Liver (tissue), 9 donors: Measurements from ENCODE around the gene CUBN. TPM values are rescaled to one million over a fixed set of nuclear protein-coding genes. Genes with fewer than 3 reads are reported as not detected.
A peak's percentile ranks its signal among the peaks of the same experiment; 100 is the strongest.

ENCODE experiments used
- DNase-seq: peaks from one replicate; pipeline ENCODE4 v3.0.0-alpha.2; 2017; ENCODE audit warnings: low spot score
- H3K27ac ChIP-seq, 2 donors: one replicate each; pipeline ENCODE4 v1.7.0; 2013; ENCODE audit warnings: inconsistent platforms in 2 of 2, low read length in 2 of 2, control low read depth in 1 of 2, low read depth in 1 of 2, mild to moderate bottlenecking in 1 of 2
- H3K27me3 ChIP-seq, 4 donors: one replicate each; pipeline versions ENCODE4 v1.6.1 to v1.7.0; 2013; ENCODE audit warnings: low read length in 3 of 4, inconsistent platforms in 1 of 4, mild to moderate bottlenecking in 1 of 4, moderate library complexity in 1 of 4; ENCODE audit not compliant: control insufficient read depth in 4 of 4, insufficient read depth in 4 of 4
- H3K36me3 ChIP-seq, 4 donors: one replicate each; pipeline versions ENCODE4 v1.6.1 to v1.7.0; 2013; ENCODE audit warnings: low read length in 3 of 4, mild to moderate bottlenecking in 3 of 4, low read depth in 1 of 4, moderate library complexity in 1 of 4; ENCODE audit not compliant: control insufficient read depth in 4 of 4, insufficient read depth in 3 of 4
- H3K4me1 ChIP-seq, 4 donors: one replicate each; pipeline versions ENCODE4 v1.6.1 to v1.7.0; 2013; ENCODE audit warnings: low read length in 3 of 4, mild to moderate bottlenecking in 3 of 4, moderate library complexity in 1 of 4; ENCODE audit not compliant: control insufficient read depth in 4 of 4, insufficient read depth in 4 of 4
- H3K4me3 ChIP-seq, 3 donors: one replicate each; pipeline versions ENCODE4 v1.6.1 to v1.7.0; 2013; ENCODE audit warnings: low read length in 3 of 3, control low read depth in 1 of 3, low read depth in 1 of 3, mild to moderate bottlenecking in 1 of 3
- H3K9ac ChIP-seq, 2 donors: one replicate each; pipeline ENCODE4 v1.7.0; 2013; ENCODE audit warnings: low read length in 2 of 2, mild to moderate bottlenecking in 2 of 2, moderate library complexity in 2 of 2, control low read depth in 1 of 2, low read depth in 1 of 2
- H3K9me3 ChIP-seq, 4 donors: one replicate each; pipeline versions ENCODE4 v1.6.1 to v1.7.0; 2013; ENCODE audit warnings: low read length in 3 of 4; ENCODE audit not compliant: control insufficient read depth in 4 of 4
- CTCF ChIP-seq: fragments of 150-350 bp; IDR thresholded peaks from 2 replicates; pipeline ENCODE4 v1.5.1; 2017; ENCODE audit warnings: improper control_type of control experiment, low read depth, low read length; ENCODE audit not compliant: missing input control
- FOXA1 ChIP-seq: IDR thresholded peaks from 2 replicates; pipeline ENCODE4 v1.6.1; 2016; ENCODE audit warnings: antibody characterized with exemption
- FOXA2 ChIP-seq: IDR thresholded peaks from 2 replicates; pipeline ENCODE4 v1.6.1; 2016; ENCODE audit warnings: antibody characterized with exemption
- GABPA ChIP-seq, 2 donors: IDR thresholded peaks in 1 of 2; conservative IDR thresholded peaks in 1 of 2; 2 replicates each; pipeline ENCODE4 v1.6.1; 2016; ENCODE audit warnings: antibody characterized with exemption in 2 of 2, mild to moderate bottlenecking in 1 of 2, moderate library complexity in 1 of 2
- HNF4A ChIP-seq, 2 donors: conservative IDR thresholded peaks; 2 replicates each; pipeline ENCODE4 v1.6.1; 2016; ENCODE audit warnings: antibody characterized with exemption in 2 of 2, mild to moderate bottlenecking in 2 of 2
- HNF4G ChIP-seq: IDR thresholded peaks from 2 replicates; pipeline ENCODE4 v1.6.1; 2016; ENCODE audit warnings: antibody characterized with exemption
- JUND ChIP-seq, 2 donors: IDR thresholded peaks; 2 replicates each; pipeline ENCODE4 v1.6.1; 2016; ENCODE audit warnings: antibody characterized with exemption in 2 of 2
- NR2F2 ChIP-seq: IDR thresholded peaks from 2 replicates; pipeline ENCODE4 v1.6.1; 2016; ENCODE audit warnings: antibody characterized with exemption
- RAD21 ChIP-seq, 2 donors: IDR thresholded peaks; 2 replicates each; pipeline ENCODE4 v1.6.1; 2016; ENCODE audit warnings: antibody characterized with exemption in 2 of 2, mild to moderate bottlenecking in 2 of 2
- REST ChIP-seq: IDR thresholded peaks from 2 replicates; pipeline ENCODE4 v1.6.1; 2016; ENCODE audit warnings: antibody characterized with exemption, mild to moderate bottlenecking
- RXRA ChIP-seq, 2 donors: IDR thresholded peaks; 2 replicates each; pipeline ENCODE4 v1.6.1; 2017 to 2018; ENCODE audit warnings: antibody characterized with exemption in 2 of 2, mild to moderate bottlenecking in 1 of 2
- SP1 ChIP-seq: IDR thresholded peaks from 2 replicates; pipeline ENCODE4 v1.6.1; 2018; ENCODE audit warnings: antibody characterized with exemption, mild to moderate bottlenecking
- TAF1 ChIP-seq: conservative IDR thresholded peaks from 2 replicates; pipeline ENCODE4 v1.6.1; 2016; ENCODE audit warnings: antibody characterized with exemption, mild to moderate bottlenecking
- YY1 ChIP-seq: IDR thresholded peaks from 2 replicates; pipeline ENCODE4 v1.6.1; 2016; ENCODE audit warnings: antibody characterized with exemption, mild to moderate bottlenecking
- WGBS: extraction: QIAGEN DNeasy Blood & Tissue Kit; methylation state at CpG from one replicate; pipeline ENCODE4 v1.1.7; 2013; 5-methylcytosine and 5-hydroxymethylcytosine counted together
- polyA plus RNA-seq, 2 donors: library from polyadenylated mRNA; stranded (reverse) in 1 of 2; unstranded in 1 of 2; fragments of 200-250 nt in 1 of 2; fragments of >200 nt in 1 of 2; fragmentation: Nextera tagmentation in 1 of 2; extraction: Ambion mirVana in 1 of 2; gene quantifications; one replicate each; pipeline versions ENCODE4 v1.2.1 to v1.2.3, GENCODE V29; 2013 to 2015
- total RNA-seq, 2 donors: library from RNA; depleted of rRNA; stranded (reverse); fragments of >200 nt; gene quantifications; one replicate each; pipeline ENCODE4 v1.2.3, GENCODE V29; 2014
- TF ChIP-seq, protein P1 (sequence below): IDR thresholded peaks from 2 replicates; pipeline ENCODE4 v1.6.1; 2016; ENCODE audit warnings: antibody characterized with exemption
- TF ChIP-seq, protein P2 (sequence below): IDR thresholded peaks from 2 replicates; pipeline ENCODE4 v1.6.1; 2016; ENCODE audit warnings: antibody characterized with exemption
- donor health status: healthy.
- donor health status: healthy.
- donor health status: healthy.
- donor health status: healthy.
- donor health status: healthy.

Gene CUBN
- total and polyA plus RNA-seq, 4 donors, result 0.01 to 0.67 (median 0.30) TPM

DNA sequence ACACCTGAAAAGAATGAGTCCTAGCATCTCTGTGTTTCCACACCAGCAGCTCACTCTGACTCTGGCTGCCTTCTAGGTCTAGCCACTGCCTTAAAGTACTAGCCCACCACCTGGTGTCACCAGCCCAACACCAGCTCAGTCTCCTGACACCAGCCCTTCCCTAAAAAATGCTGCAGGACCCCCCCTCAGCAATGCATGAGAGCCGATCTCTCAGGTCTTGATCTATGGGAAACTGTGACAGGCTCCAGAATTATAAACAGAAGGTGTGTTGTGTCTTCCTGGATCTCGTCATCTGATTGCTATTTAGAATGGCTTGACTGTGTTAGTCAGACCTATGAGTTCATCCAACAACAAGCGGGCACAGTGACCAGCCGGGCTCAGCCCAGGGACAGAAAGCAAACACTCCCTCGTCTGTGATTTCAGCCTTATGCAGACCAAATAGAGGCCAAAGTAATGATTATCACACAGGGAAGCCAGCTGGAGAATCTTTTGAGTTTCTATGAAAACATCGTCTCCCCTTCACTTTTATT is 66.6 kb downstream of the CUBN start:
- no peaks in the 10 kb centered on the region for H3K9me3 ChIP-seq
- no peak overlapping the region for H3K4me3 ChIP-seq
- 65% methylated on average over 6 of the region's 6 CpGs for WGBS
- H3K27me3 ChIP-seq, result no peaks in the 10 kb centered on the region
- no peak for DNase-seq
- H3K27ac ChIP-seq, result peak overlapping the region in 1 of 2 donors; percentile 36
- H3K36me3 ChIP-seq, result no peaks in the 10 kb centered on the region
- TF ChIP-seq FOXA2 (no peak), JUND (IDR thresholded peaks at IDR 0.05) (no peak), NR2F2 (no peak), HNF4G (no peak), RAD21 (IDR thresholded peaks at IDR 0.05) (no peak), SP1 (no peak), FOXA1 (no peak), RXRA (IDR thresholded peaks at IDR 0.05) (no peak)
- TF ChIP-seq, protein P1, sequence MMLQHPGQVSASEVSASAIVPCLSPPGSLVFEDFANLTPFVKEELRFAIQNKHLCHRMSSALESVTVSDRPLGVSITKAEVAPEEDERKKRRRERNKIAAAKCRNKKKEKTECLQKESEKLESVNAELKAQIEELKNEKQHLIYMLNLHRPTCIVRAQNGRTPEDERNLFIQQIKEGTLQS, result no peak
- no peaks in the 10 kb centered on the region for H3K4me1 ChIP-seq
- H3K9ac ChIP-seq, result no peak overlapping the region

GRCh38 chr10:17062493-17062892 is 67.1 kb downstream of the CUBN start:
- DNase-seq, result no peak
- no peaks in the 10 kb centered on the region for H3K4me1 ChIP-seq
- no peak overlapping the region for H3K9ac ChIP-seq
- TF ChIP-seq HNF4A (conservative IDR thresholded peaks at IDR 0.05), result no peak
- no peak for TF ChIP-seq GABPA (IDR thresholded peaks at IDR 0.05 in 1 of 2, conservative IDR thresholded peaks at IDR 0.05 in 1 of 2)
- no peak for TF ChIP-seq JUND (IDR thresholded peaks at IDR 0.05)
- no peak for TF ChIP-seq REST
- no peak for TF ChIP-seq FOXA1
- TF ChIP-seq TAF1, result no peak
- WGBS, result 75% methylated on average over 2 of the region's 2 CpGs
- peak overlapping the region in 1 of 2 donors; percentile 36 for H3K27ac ChIP-seq
- no peaks in the 10 kb centered on the region for H3K36me3 ChIP-seq
- no peaks in the 10 kb centered on the region for H3K9me3 ChIP-seq
- H3K27me3 ChIP-seq, result no peaks in the 10 kb centered on the region
- H3K4me3 ChIP-seq, result no peak overlapping the region

- H3K4me3 ChIP-seq, result no peak overlapping the region
- no peak for TF ChIP-seq NR2F2
- TF ChIP-seq HNF4G, result no peak
- no peak for TF ChIP-seq HNF4A (conservative IDR thresholded peaks at IDR 0.05)
- TF ChIP-seq RXRA (IDR thresholded peaks at IDR 0.05), result no peak
- no peak for TF ChIP-seq SP1
- TF ChIP-seq CTCF, result no peak
- TF ChIP-seq JUND (IDR thresholded peaks at IDR 0.05), result no peak
- TF ChIP-seq FOXA2, result no peak
- no peak for TF ChIP-seq TAF1
- TF ChIP-seq, protein P2, sequence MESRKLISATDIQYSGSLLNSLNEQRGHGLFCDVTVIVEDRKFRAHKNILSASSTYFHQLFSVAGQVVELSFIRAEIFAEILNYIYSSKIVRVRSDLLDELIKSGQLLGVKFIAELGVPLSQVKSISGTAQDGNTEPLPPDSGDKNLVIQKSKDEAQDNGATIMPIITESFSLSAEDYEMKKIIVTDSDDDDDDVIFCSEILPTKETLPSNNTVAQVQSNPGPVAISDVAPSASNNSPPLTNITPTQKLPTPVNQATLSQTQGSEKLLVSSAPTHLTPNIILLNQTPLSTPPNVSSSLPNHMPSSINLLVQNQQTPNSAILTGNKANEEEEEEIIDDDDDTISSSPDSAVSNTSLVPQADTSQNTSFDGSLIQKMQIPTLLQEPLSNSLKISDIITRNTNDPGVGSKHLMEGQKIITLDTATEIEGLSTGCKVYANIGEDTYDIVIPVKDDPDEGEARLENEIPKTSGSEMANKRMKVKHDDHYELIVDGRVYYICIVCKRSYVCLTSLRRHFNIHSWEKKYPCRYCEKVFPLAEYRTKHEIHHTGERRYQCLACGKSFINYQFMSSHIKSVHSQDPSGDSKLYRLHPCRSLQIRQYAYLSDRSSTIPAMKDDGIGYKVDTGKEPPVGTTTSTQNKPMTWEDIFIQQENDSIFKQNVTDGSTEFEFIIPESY, result no peak
- TF ChIP-seq YY1, result no peak
- TF ChIP-seq RAD21 (IDR thresholded peaks at IDR 0.05), result no peak
- TF ChIP-seq GABPA (IDR thresholded peaks at IDR 0.05 in 1 of 2, conservative IDR thresholded peaks at IDR 0.05 in 1 of 2), result no peak
- no peaks in the 10 kb centered on the region for H3K27me3 ChIP-seq
- no peak overlapping the region for H3K9ac ChIP-seq
- WGBS, result 91% methylated on average over 7 of the region's 7 CpGs
- no peaks in the 10 kb centered on the region for H3K4me1 ChIP-seq
- H3K9me3 ChIP-seq, result no peaks in the 10 kb centered on the region
- DNase-seq, result no peak
- no peak overlapping the region for H3K27ac ChIP-seq
- no peaks in the 10 kb centered on the region for H3K36me3 ChIP-seq
These were observed 67.6 kb downstream of the CUBN start for GRCh38 chr10:17062009-17062408.
